Esophagus squamous epithelium (tissue), 4 donors: ENCODE measurements around the gene FGFR3.

Experiments
- CTCF ChIP-seq, 6 experiments: fragments of 450-650 bp in 4 of 6; fragments of 200-600 bp in 2 of 6; sonication (generic) in 2 of 6; IDR thresholded peaks; one replicate each; pipeline ENCODE4 v1.5.1; 2016 to 2019; ENCODE audit warnings: antibody characterized with exemption in 6 of 6, mild to moderate bottlenecking in 4 of 6, moderate library complexity in 4 of 6
- POLR2A ChIP-seq, 4 donors: fragments of 450-650 bp; IDR thresholded peaks; one replicate each; pipeline ENCODE4 v1.6.1; 2017; ENCODE audit warnings: antibody characterized with exemption in 4 of 4, mild to moderate bottlenecking in 4 of 4, moderate library complexity in 3 of 4

DNA sequence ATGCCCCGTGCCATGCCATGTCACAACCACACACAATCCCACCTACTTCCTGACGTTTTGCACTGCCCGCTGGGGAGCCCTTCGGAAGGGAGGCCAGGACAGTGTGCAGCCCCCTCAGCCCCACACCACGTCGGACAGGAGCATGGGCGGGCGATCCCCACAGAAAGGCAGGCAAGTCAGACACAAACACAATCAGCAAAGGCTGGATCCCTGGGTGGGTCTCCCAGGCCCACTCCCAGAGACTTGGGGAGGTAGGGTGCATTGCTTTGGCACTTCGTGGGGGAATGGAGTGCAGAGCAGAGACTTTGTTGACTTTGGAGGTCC, 48.8 kb downstream of the FGFR3 start:
- TF ChIP-seq CTCF (IDR thresholded peaks at IDR 0.05) (no peak), POLR2A (IDR thresholded peaks at IDR 0.05) (no peak)
